K562 (cell line): Measurements from ENCODE around the gene OPHN1. TPM values are rescaled to one million over a fixed set of nuclear protein-coding genes. Genes with fewer than 3 reads are reported as not detected.

ENCODE experiments used
- CBX3 ChIP-seq, 2 experiments: IDR thresholded peaks; 1 replicate in 1 of 2; 2 replicates in 1 of 2; pipeline ENCODE4 v1.6.1; 2012; ENCODE audit warnings: inconsistent platforms in 2 of 2, low read length in 2 of 2, borderline replicate concordance in 1 of 2, control low read depth in 1 of 2
- CLOCK ChIP-seq: fragments of 250-450 bp; sonication (Bioruptor Pico); IDR thresholded peaks from 2 replicates; pipeline ENCODE4 v1.4.0; 2020; ENCODE audit warnings: mild to moderate bottlenecking, moderate library complexity, borderline replicate concordance
- CSDE1 ChIP-seq, 2 experiments: fragments of 450-650 bp; IDR thresholded peaks; 2 replicates each; pipeline ENCODE4 v1.6.1; 2016; ENCODE audit warnings: mild to moderate bottlenecking in 1 of 2
- DPF2 ChIP-seq: fragments of 450-650 bp; IDR thresholded peaks from 2 replicates; pipeline ENCODE4 v1.6.1; 2016
- PRDM10 ChIP-seq: fragments of 450-650 bp; IDR thresholded peaks from 2 replicates; pipeline ENCODE4 v1.6.1; 2018; ENCODE audit not compliant: partially characterized antibody
- PTRF ChIP-seq: fragments of 450-650 bp; IDR thresholded peaks from 2 replicates; pipeline ENCODE4 v1.6.1; 2016; ENCODE audit warnings: mild to moderate bottlenecking, missing genetic modification characterization, missing compliant biosample characterization
- SMARCC2 ChIP-seq: fragments of 450-650 bp; IDR thresholded peaks from 2 replicates; pipeline ENCODE4 v1.6.1; 2017; ENCODE audit warnings: antibody characterized with exemption, moderate library complexity, mild to moderate bottlenecking, low read depth
- SNRNP70 ChIP-seq: fragments of 200-400 bp; formaldehyde crosslinking; optimal IDR thresholded peaks from 2 replicates; pipeline ENCODE3; 2017; ENCODE audit warnings: low read depth, low read length
- UBTF ChIP-seq, 2 experiments: IDR thresholded peaks; 2 replicates each; pipeline ENCODE4 v1.6.1; 2012; ENCODE audit warnings: improper control_type of control experiment in 2 of 2, low read depth in 2 of 2, low read length in 2 of 2, borderline replicate concordance in 1 of 2
- ZNF212 ChIP-seq: fragments of 450-650 bp; formaldehyde crosslinking; IDR thresholded peaks from 2 replicates; pipeline ENCODE4 v1.4.0; 2020; ENCODE audit warnings: mild to moderate bottlenecking
- ZNF232 ChIP-seq: sonication (generic); formaldehyde crosslinking; IDR thresholded peaks from 2 replicates; pipeline ENCODE4 v1.8.0; 2022; ENCODE audit warnings: mild to moderate bottlenecking, missing genetic modification reagents
- ZNF436 ChIP-seq: fragments of 250-450, 450-650 bp; sonication (Bioruptor Pico); formaldehyde crosslinking; IDR thresholded peaks from 2 replicates; pipeline ENCODE4 v1.7.0; 2020; ENCODE audit warnings: mild to moderate bottlenecking
- ZNF444 ChIP-seq: fragments of 250-450 bp; sonication (Bioruptor Pico); IDR thresholded peaks from 2 replicates; pipeline ENCODE4 v1.4.0; 2020; ENCODE audit warnings: mild to moderate bottlenecking, moderate library complexity
- ZNF609 ChIP-seq: sonication (generic); formaldehyde crosslinking; IDR thresholded peaks from 2 replicates; pipeline ENCODE4 v1.8.1; 2023; ENCODE audit warnings: missing genetic modification reagents, mild to moderate bottlenecking, borderline replicate concordance
- ZZZ3 ChIP-seq: fragments of 450-650 bp; IDR thresholded peaks from 2 replicates; pipeline ENCODE4 v1.6.1; 2016; ENCODE audit warnings: antibody characterized with exemption, mild to moderate bottlenecking, moderate library complexity
- polyA plus RNA-seq, 8 experiments: library from polyadenylated mRNA; depleted of rRNA in 4 of 8; stranded (reverse) in 5 of 8; unstranded in 3 of 8; fragments of >200 nt; fragmentation: Nextera tagmentation in 2 of 8; fragmentation: Illumina TruSeq in 1 of 8; extraction: Ambion mirVana in 2 of 8; extraction: Trizol in 1 of 8; gene quantifications; 2 replicates each; pipeline versions ENCODE4 v1.2.1 to v1.2.3, GENCODE V29; 2011 to 2014; ENCODE audit warnings: inconsistent platforms in 1 of 8, missing spikeins in 1 of 8
- total RNA-seq, 7 experiments: library from RNA; depleted of rRNA in 6 of 7; stranded (reverse); fragments of >200 nt in 6 of 7; fragmentation: Illumina TruSeq in 2 of 7; extraction: Trizol in 2 of 7; gene quantifications; 2 replicates each; pipeline versions ENCODE4 v1.2.1 to v1.2.3, GENCODE V29; 2011 to 2021; ENCODE audit warnings: low replicate concordance in 1 of 7

Gene OPHN1
- total and polyA plus RNA-seq, 9 of the 15 experiments (the other 6 are each of a cell fraction or from before 2014, with no cell fraction given): 0.28 to 1.8 (median 1.0) TPM

GRCh38 chrX:68432648-68433047 is 647 bp downstream of the OPHN1 start (continued):
- TF ChIP-seq PTRF (tag): no peak
- no peak for TF ChIP-seq SMARCC2
- no peak for TF ChIP-seq ZNF609 (CRISPR knock-in tag)
- TF ChIP-seq ZNF232 (CRISPR knock-in tag): no peak
- TF ChIP-seq UBTF (IDR thresholded peaks at IDR 0.05; ENCODE audit: borderline replicate concordance in 1 of 2, low read depth in 2 of 2, low read length in 2 of 2): peak in 1 of 2 experiments; percentile 64; a peak in 2 of 4 replicates
- TF ChIP-seq ZNF212: no peak
- TF ChIP-seq DPF2: no peak
- no peak for TF ChIP-seq CSDE1 (IDR thresholded peaks at IDR 0.05)
- TF ChIP-seq CLOCK (CRISPR knock-in tag): no peak
- TF ChIP-seq ZZZ3: no peak
- TF ChIP-seq CBX3 (IDR thresholded peaks at IDR 0.05; ENCODE audit: borderline replicate concordance in 1 of 2, low read length in 2 of 2): no peak; a peak in 1 of 3 replicates
- peak; percentile 8 for TF ChIP-seq PRDM10
- TF ChIP-seq ZNF444 (CRISPR knock-in tag): no peak
- no peak for TF ChIP-seq ZNF436
- no peak for TF ChIP-seq SNRNP70
